ENCODE results near the gene NEK2.

DNA sequence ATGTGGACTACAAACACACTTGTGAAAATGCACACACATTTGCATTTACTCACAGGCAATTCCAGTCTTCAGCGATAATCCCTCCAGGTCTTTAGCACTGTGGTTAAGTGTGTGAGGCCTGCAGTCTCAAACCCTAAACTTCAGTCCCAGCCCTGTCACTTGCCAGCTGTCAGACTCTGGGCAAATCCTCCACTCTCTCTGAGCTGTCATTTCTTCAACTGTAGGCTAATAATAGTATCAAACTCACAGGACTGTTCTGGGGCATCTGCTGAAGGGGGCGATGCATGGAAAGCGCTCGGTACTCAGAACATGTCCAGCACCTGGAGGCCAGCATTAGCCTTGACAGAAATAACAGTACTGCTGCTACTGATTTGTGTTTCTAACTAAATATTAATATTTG is 48.2 kb downstream of the NEK2 start:
- no peak for TF ChIP-seq EZH2 (IDR thresholded peaks at IDR 0.05; ENCODE audit: borderline replicate concordance, low read depth, low read length, poor library complexity, severe bottlenecking)
- TF ChIP-seq, protein P1, sequence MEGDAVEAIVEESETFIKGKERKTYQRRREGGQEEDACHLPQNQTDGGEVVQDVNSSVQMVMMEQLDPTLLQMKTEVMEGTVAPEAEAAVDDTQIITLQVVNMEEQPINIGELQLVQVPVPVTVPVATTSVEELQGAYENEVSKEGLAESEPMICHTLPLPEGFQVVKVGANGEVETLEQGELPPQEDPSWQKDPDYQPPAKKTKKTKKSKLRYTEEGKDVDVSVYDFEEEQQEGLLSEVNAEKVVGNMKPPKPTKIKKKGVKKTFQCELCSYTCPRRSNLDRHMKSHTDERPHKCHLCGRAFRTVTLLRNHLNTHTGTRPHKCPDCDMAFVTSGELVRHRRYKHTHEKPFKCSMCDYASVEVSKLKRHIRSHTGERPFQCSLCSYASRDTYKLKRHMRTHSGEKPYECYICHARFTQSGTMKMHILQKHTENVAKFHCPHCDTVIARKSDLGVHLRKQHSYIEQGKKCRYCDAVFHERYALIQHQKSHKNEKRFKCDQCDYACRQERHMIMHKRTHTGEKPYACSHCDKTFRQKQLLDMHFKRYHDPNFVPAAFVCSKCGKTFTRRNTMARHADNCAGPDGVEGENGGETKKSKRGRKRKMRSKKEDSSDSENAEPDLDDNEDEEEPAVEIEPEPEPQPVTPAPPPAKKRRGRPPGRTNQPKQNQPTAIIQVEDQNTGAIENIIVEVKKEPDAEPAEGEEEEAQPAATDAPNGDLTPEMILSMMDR (conservative IDR thresholded peaks at IDR 0.05; ENCODE audit: low read depth, low read length), result no peak
